Measurements from ENCODE around the gene PHACTR4.

Gene PHACTR4

GRCh38 chr1:28507247-28507645 lies 137.7 kb downstream of the PHACTR4 start:
- peak in 1 of 2 experiments; percentile 18 for DNase-seq (ENCODE audit: low read depth in 1 of 2, low spot score in 1 of 2)
- peak overlapping the region; percentile 70 for H3K4me3 ChIP-seq (replicated peaks; ENCODE audit: insufficient read depth, low read length)
- peak overlapping the region; percentile 90 for H3K27ac ChIP-seq (replicated peaks)
- H3K27me3 ChIP-seq (ENCODE audit: insufficient read depth, poor library complexity, severe bottlenecking), result no peaks in the 10 kb centered on the region
- no peak; the same call in 1 of the 2 replicates for TF ChIP-seq POLR2AphosphoS5 (IDR thresholded peaks at IDR 0.05; ENCODE audit: low read depth)
- TF ChIP-seq REST (IDR thresholded peaks at IDR 0.05; ENCODE audit: insufficient replicate concordance, low read depth), result no peak
- TF ChIP-seq SPI1 (IDR thresholded peaks at IDR 0.05; ENCODE audit: borderline replicate concordance, low read depth), result no peak
- no peak for TF ChIP-seq CTCF (IDR thresholded peaks at IDR 0.05; ENCODE audit: insufficient read depth, low read length)
- no peak for TF ChIP-seq GABPA (IDR thresholded peaks at IDR 0.05; ENCODE audit: low read depth)

- Histone ChIP-seq H3K27me3 (ENCODE audit: insufficient read depth, poor library complexity, severe bottlenecking) (no peaks in the 10 kb centered on the region), H3K27ac (replicated peaks) (peak overlapping the region; percentile 90), H3K4me3 (replicated peaks; ENCODE audit: insufficient read depth, low read length) (peak overlapping the region; percentile 70)
- DNase-seq (ENCODE audit: low read depth in 1 of 2, low spot score in 1 of 2), result no peak
- TF ChIP-seq POLR2AphosphoS5 (IDR thresholded peaks at IDR 0.05; ENCODE audit: low read depth) (peak; percentile 79; the same call in 1 of the 2 replicates), GABPA (IDR thresholded peaks at IDR 0.05; ENCODE audit: low read depth) (no peak), SPI1 (IDR thresholded peaks at IDR 0.05; ENCODE audit: borderline replicate concordance, low read depth) (no peak)
Measured at GRCh38 chr1:28507646-28508434, 138.3 kb downstream of the PHACTR4 start.

- H3K4me3 ChIP-seq (replicated peaks; ENCODE audit: insufficient read depth, low read length), result peak overlapping the region; percentile 70
- no peaks in the 10 kb centered on the region for H3K27me3 ChIP-seq (ENCODE audit: insufficient read depth, poor library complexity, severe bottlenecking)
Measured at GRCh38 chr1:28508435-28508754, 138.9 kb downstream of the PHACTR4 start.

GRCh38 chr1:28509705-28510272 lies 140.2 kb downstream of the PHACTR4 start:
- Histone ChIP-seq H3K27me3 (ENCODE audit: insufficient read depth, poor library complexity, severe bottlenecking) (no peaks in the 10 kb centered on the region), H3K27ac (replicated peaks) (peak overlapping the region; percentile 90), H3K4me3 (replicated peaks; ENCODE audit: insufficient read depth, low read length) (peak overlapping the region; percentile 70)
- peak; percentile 98 for TF ChIP-seq POLR2AphosphoS5 (IDR thresholded peaks at IDR 0.05; ENCODE audit: low read depth)
- no peak for TF ChIP-seq GABPA (IDR thresholded peaks at IDR 0.05; ENCODE audit: low read depth)
- DNase-seq (ENCODE audit: low read depth in 1 of 2, low spot score in 1 of 2), result peak in 1 of 2 experiments; percentile 28

More at GRCh38 chr1:28508435-28508754, 138.9 kb downstream of the PHACTR4 start:
- peak overlapping the region; percentile 90 for H3K27ac ChIP-seq (replicated peaks)
- TF ChIP-seq POLR2AphosphoS5 (IDR thresholded peaks at IDR 0.05; ENCODE audit: low read depth) (peak; percentile 94), CTCF (IDR thresholded peaks at IDR 0.05; ENCODE audit: insufficient read depth, low read length) (no peak)
- no peak for DNase-seq (ENCODE audit: low read depth in 1 of 2, low spot score in 1 of 2)

GRCh38 chr1:28510273-28510969 lies 140.9 kb downstream of the PHACTR4 start:
- H3K27ac ChIP-seq (replicated peaks), result peak overlapping the region; percentile 90
- no peak overlapping the region for H3K4me3 ChIP-seq (replicated peaks; ENCODE audit: insufficient read depth, low read length)
- no peaks in the 10 kb centered on the region for H3K27me3 ChIP-seq (ENCODE audit: insufficient read depth, poor library complexity, severe bottlenecking)
- peak in 1 of 2 experiments; percentile 33 for DNase-seq (ENCODE audit: low read depth in 1 of 2, low spot score in 1 of 2)
- TF ChIP-seq POLR2AphosphoS5 (IDR thresholded peaks at IDR 0.05; ENCODE audit: low read depth) (peak; percentile 94), SPI1 (IDR thresholded peaks at IDR 0.05; ENCODE audit: borderline replicate concordance, low read depth) (no peak)

All from HL-60 (cell line).